ENCODE data around the gene HSP90AB1.

DNA sequence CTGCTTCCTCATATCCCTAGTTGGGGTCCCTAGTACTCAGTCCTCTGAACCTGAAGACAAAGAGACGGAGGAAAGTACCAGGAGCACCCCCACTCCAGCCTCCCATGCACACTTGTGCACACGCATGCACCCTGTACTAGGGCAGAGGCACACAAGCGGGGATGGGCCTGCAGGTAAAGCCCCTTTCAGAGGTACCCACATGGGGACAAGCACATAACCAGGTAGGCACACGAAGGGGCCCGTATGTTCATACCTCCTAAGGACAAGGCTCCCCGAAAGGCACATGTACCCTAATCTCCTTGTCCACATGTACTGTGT lies 24.5 kb downstream of the HSP90AB1 start:
- TF ChIP-seq EZH2phosphoT487 (IDR thresholded peaks at IDR 0.05; ENCODE audit: low read depth, severe bottlenecking, unreplicated experiment) (no peak), EZH2 (IDR thresholded peaks at IDR 0.05; ENCODE audit: borderline replicate concordance) (no peak)
- TF ChIP-seq, protein P1, sequence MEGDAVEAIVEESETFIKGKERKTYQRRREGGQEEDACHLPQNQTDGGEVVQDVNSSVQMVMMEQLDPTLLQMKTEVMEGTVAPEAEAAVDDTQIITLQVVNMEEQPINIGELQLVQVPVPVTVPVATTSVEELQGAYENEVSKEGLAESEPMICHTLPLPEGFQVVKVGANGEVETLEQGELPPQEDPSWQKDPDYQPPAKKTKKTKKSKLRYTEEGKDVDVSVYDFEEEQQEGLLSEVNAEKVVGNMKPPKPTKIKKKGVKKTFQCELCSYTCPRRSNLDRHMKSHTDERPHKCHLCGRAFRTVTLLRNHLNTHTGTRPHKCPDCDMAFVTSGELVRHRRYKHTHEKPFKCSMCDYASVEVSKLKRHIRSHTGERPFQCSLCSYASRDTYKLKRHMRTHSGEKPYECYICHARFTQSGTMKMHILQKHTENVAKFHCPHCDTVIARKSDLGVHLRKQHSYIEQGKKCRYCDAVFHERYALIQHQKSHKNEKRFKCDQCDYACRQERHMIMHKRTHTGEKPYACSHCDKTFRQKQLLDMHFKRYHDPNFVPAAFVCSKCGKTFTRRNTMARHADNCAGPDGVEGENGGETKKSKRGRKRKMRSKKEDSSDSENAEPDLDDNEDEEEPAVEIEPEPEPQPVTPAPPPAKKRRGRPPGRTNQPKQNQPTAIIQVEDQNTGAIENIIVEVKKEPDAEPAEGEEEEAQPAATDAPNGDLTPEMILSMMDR (IDR thresholded peaks at IDR 0.05; ENCODE audit: poor library complexity) = no peak

Measured in hepatocyte (in vitro differentiated cells).